Measurements from ENCODE around the gene TBC1D4. TPM values are rescaled to one million over a fixed set of nuclear protein-coding genes. Genes with fewer than 3 reads are reported as not detected.

TBC1D4 gene
- total RNA-seq, 4 donors from 2014 or later, result 49.9 to 279 (median 211) TPM

DNA sequence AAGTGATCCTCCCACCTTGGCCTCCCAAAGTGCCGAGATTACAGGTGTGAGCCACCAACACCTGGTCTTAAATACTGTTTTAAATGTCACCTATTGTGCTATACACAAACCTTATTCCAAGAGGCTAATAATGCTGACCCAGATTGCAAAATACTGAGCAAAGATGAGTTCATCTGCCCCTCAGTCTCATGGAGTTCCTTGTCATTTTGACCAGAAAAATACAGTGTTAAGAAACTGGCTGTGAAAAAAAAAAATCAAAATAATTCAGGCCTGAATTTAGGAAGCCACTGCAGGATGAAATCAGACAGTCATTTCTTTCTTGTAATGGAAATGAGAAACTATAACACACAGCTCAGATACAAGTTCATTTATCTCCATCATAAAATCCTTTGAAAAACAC lies 59.9 kb downstream of the TBC1D4 start:
- DNase-seq (no peak), ATAC-seq (no peak)
- intact Hi-C loops (cut with DNase I; ENCODE audit: low total_unique reads), result no loop called here
- Histone ChIP-seq H3K27me3 (no peaks in the 10 kb centered on the region), H3K9me3 (no peaks in the 10 kb centered on the region), H3K4me3 (no peak overlapping the region), H3K4me1 (peaks cover 60 to 67% of the 10 kb centered on the region in 2 donors), H3K27ac (peak overlapping the region; percentile 80 to 89 (median 87)), H3K36me3 (no peaks in the 10 kb centered on the region)
- TF ChIP-seq POLR2A (IDR thresholded peaks at IDR 0.05), result no peak
- TF ChIP-seq, protein P1, sequence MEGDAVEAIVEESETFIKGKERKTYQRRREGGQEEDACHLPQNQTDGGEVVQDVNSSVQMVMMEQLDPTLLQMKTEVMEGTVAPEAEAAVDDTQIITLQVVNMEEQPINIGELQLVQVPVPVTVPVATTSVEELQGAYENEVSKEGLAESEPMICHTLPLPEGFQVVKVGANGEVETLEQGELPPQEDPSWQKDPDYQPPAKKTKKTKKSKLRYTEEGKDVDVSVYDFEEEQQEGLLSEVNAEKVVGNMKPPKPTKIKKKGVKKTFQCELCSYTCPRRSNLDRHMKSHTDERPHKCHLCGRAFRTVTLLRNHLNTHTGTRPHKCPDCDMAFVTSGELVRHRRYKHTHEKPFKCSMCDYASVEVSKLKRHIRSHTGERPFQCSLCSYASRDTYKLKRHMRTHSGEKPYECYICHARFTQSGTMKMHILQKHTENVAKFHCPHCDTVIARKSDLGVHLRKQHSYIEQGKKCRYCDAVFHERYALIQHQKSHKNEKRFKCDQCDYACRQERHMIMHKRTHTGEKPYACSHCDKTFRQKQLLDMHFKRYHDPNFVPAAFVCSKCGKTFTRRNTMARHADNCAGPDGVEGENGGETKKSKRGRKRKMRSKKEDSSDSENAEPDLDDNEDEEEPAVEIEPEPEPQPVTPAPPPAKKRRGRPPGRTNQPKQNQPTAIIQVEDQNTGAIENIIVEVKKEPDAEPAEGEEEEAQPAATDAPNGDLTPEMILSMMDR (IDR thresholded peaks at IDR 0.05 in 4 of 5, conservative IDR thresholded peaks at IDR 0.05 in 1 of 5), result no peak
- in situ Hi-C loops (cut with MboI; ENCODE audit: low sequenced_read_pairs in 4 of 4), result no loop called here

DNA sequence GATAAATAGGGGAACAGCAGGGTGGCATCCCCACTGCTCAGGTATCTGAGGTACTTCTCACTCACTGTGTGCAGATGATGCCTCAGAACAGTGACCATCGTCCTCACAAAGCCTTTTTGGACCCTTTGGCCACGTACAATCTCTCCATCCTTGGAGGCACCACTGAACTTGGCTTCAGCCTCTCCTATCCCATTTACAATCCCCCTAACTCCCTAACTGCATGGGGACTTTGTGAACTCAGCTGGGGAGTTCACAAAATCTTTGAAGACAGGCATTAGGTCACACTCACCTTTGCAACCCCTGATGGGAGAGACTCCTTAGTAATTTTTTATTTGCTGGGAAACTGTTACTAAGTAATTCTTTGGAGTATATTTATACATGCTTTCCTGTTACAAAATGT lies 60.8 kb downstream of the TBC1D4 start:
- Histone ChIP-seq H3K4me3 (no peak overlapping the region), H3K36me3 (no peaks in the 10 kb centered on the region), H3K27ac (peak overlapping the region; percentile 80 to 89 (median 87)), H3K9me3 (no peaks in the 10 kb centered on the region), H3K4me1 (peaks cover 69 to 76% of the 10 kb centered on the region in 2 donors), H3K27me3 (no peaks in the 10 kb centered on the region)
- ATAC-seq (no peak), DNase-seq (no peak)
- in situ Hi-C loops (cut with MboI; ENCODE audit: low sequenced_read_pairs in 4 of 4), result no loop called here
- TF ChIP-seq, protein P1 (IDR thresholded peaks at IDR 0.05 in 4 of 5, conservative IDR thresholded peaks at IDR 0.05 in 1 of 5), result no peak
- TF ChIP-seq POLR2A (IDR thresholded peaks at IDR 0.05), result no peak
- intact Hi-C loops (cut with DNase I; ENCODE audit: low total_unique reads), result no loop called here

DNA sequence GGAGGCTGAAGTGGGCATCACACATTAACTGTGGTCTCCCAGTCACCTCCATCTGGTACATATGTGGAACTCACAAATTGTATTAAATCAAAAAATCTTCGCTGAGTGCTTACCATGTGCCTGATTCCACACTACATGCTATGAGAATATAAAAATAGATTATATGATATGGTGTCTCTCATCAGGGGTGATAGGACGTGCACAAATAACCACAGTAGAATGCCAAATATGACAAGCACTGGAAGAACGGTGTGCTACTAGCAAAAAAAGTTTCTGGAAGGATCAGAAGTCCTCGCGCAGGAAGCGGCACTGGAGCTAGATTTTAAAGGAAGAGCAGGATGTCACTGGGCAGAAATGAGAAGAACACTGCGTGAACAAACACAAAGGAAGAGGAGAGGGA lies 62.3 kb downstream of the TBC1D4 start:
- Histone ChIP-seq H3K4me1 (peaks cover 81 to 85% of the 10 kb centered on the region in 2 donors), H3K27me3 (no peaks in the 10 kb centered on the region), H3K4me3 (peak overlapping the region in 2 of 4 donors; percentile 3 to 16), H3K36me3 (no peaks in the 10 kb centered on the region), H3K9me3 (no peaks in the 10 kb centered on the region), H3K27ac (peak overlapping the region; percentile 80 to 89 (median 87))
- intact Hi-C loops (cut with DNase I; ENCODE audit: low total_unique reads) (loop anchor here (5.0 kb wide), 1 partner anchor 47 kb away; no protein-coding TSS in a partner anchor), in situ Hi-C loops (cut with MboI; ENCODE audit: low sequenced_read_pairs in 4 of 4) (no loop called here)
- ATAC-seq (peak in 1 of 2 donors; percentile 4), DNase-seq (no peak)
- no peak for TF ChIP-seq POLR2A (IDR thresholded peaks at IDR 0.05)
- TF ChIP-seq, protein P1 (IDR thresholded peaks at IDR 0.05 in 4 of 5, conservative IDR thresholded peaks at IDR 0.05 in 1 of 5), result no peak

DNA sequence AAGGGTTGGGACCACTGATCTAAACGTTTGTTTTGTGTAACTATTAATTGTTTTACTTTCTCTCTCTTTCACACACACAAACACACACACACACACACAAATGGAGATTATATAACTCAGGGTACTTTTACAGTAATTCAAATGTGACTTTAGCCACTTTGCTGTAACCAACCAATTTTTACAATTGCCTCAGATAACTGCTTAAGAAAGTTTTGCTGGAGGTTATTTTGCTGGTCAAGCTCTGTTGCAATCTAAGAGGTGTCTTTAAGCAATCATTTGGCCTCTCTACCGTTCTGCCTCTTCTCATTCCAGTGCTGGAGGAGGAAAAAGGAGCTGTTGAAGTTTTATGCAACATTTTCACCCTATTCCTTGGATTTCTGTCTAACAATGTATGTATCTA lies 63.0 kb downstream of the TBC1D4 start:
- Histone ChIP-seq H3K4me3 (no peak overlapping the region), H3K4me1 (peaks cover 84 to 88% of the 10 kb centered on the region in 2 donors), H3K9me3 (no peaks in the 10 kb centered on the region), H3K27me3 (no peaks in the 10 kb centered on the region), H3K27ac (peak overlapping the region; percentile 80 to 89 (median 87)), H3K36me3 (no peaks in the 10 kb centered on the region)
- intact Hi-C loops (cut with DNase I; ENCODE audit: low total_unique reads) (loop anchor here (5.0 kb wide), 1 partner anchor 47 kb away; no protein-coding TSS in a partner anchor), in situ Hi-C loops (cut with MboI; ENCODE audit: low sequenced_read_pairs in 4 of 4) (no loop called here)
- peak; percentile 65 to 66 for ATAC-seq
- DNase-seq, result no peak
- no peak for TF ChIP-seq POLR2A (IDR thresholded peaks at IDR 0.05)
- TF ChIP-seq, protein P1 (IDR thresholded peaks at IDR 0.05 in 4 of 5, conservative IDR thresholded peaks at IDR 0.05 in 1 of 5), result no peak
